ENCODE results near the gene TAF5L. TPM values are rescaled to one million over a fixed set of nuclear protein-coding genes. Genes with fewer than 3 reads are reported as not detected.

Gene TAF5L
- total and polyA plus RNA-seq, 2 of the 13 experiments (the other 11 are each of a cell fraction or from before 2014, with no cell fraction given), result 10.8 to 18.2 TPM

GRCh38 chr1:229625915-229626831, at the start of gene TAF5L, which contains the start of gene URB2 (continued):
- TF ChIP-seq ZFP91 (CRISPR knock-in tag; IDR thresholded peaks at IDR 0.05; ENCODE audit: borderline replicate concordance), result peak; percentile 67
- TF ChIP-seq ELF3 (CRISPR knock-in tag; IDR thresholded peaks at IDR 0.05), result no peak
- TF ChIP-seq PBX3 (CRISPR knock-in tag; IDR thresholded peaks at IDR 0.05; ENCODE audit: borderline replicate concordance), result no peak
- 0 out of 2 replicates have a peak, but pooled peaks have one; percentile 65 for TF ChIP-seq NFE2L1 (CRISPR knock-in tag; IDR thresholded peaks at IDR 0.05; ENCODE audit: borderline replicate concordance)
- TF ChIP-seq MAFG (CRISPR knock-in tag; IDR thresholded peaks at IDR 0.05), result no peak
- no peak for TF ChIP-seq ZNF431 (CRISPR knock-in tag; IDR thresholded peaks at IDR 0.05; ENCODE audit: borderline replicate concordance, low read depth)
- no peak for TF ChIP-seq ZNF513 (CRISPR knock-in tag; conservative IDR thresholded peaks at IDR 0.05)
- TF ChIP-seq CENPBD1 (CRISPR knock-in tag; IDR thresholded peaks at IDR 0.05; ENCODE audit: borderline replicate concordance, low read depth), result no peak
- no peak for TF ChIP-seq NFAT5 (CRISPR knock-in tag; IDR thresholded peaks at IDR 0.05)
- no peak for TF ChIP-seq JUND (CRISPR knock-in tag; IDR thresholded peaks at IDR 0.05)
- no peak for TF ChIP-seq AHR (CRISPR knock-in tag; IDR thresholded peaks at IDR 0.05)
- TF ChIP-seq ARNT2 (CRISPR knock-in tag; IDR thresholded peaks at IDR 0.05; ENCODE audit: low read depth), result no peak; the same call in 1 of the 2 replicates
